ENCODE measurements around the gene IL1RAP.

The IL1RAP gene

GRCh38 chr3:190552969-190553759, 39.3 kb downstream of the IL1RAP start:
- Histone ChIP-seq H3K27ac (ENCODE audit: low read depth in 2 of 2, low read length in 2 of 2) (no peak overlapping the region), H3K4me3 (ENCODE audit: low read length in 2 of 2) (no peak overlapping the region), H3K9ac (ENCODE audit: low read depth in 1 of 2, low read length in 2 of 2) (no peak overlapping the region), H3K9me3 (ENCODE audit: control insufficient read depth in 2 of 2, low read length in 2 of 2) (no peaks in the 10 kb centered on the region), H3K4me1 (ENCODE audit: control insufficient read depth in 2 of 2, insufficient read depth in 2 of 2, low read length in 2 of 2) (no peaks in the 10 kb centered on the region), H3K36me3 (ENCODE audit: control insufficient read depth in 2 of 2, insufficient read depth in 2 of 2, low read length in 2 of 2) (no peaks in the 10 kb centered on the region), H3K27me3 (ENCODE audit: control insufficient read depth in 2 of 2, insufficient read depth in 2 of 2, low read length in 2 of 2) (no peaks in the 10 kb centered on the region)

- Histone ChIP-seq H3K4me3 (ENCODE audit: low read length in 2 of 2) (no peak overlapping the region), H3K4me1 (ENCODE audit: control insufficient read depth in 2 of 2, insufficient read depth in 2 of 2, low read length in 2 of 2) (no peaks in the 10 kb centered on the region), H3K27me3 (ENCODE audit: control insufficient read depth in 2 of 2, insufficient read depth in 2 of 2, low read length in 2 of 2) (no peaks in the 10 kb centered on the region), H3K27ac (ENCODE audit: low read depth in 2 of 2, low read length in 2 of 2) (no peak overlapping the region), H3K9ac (ENCODE audit: low read depth in 1 of 2, low read length in 2 of 2) (no peak overlapping the region), H3K9me3 (ENCODE audit: control insufficient read depth in 2 of 2, low read length in 2 of 2) (no peaks in the 10 kb centered on the region), H3K36me3 (ENCODE audit: control insufficient read depth in 2 of 2, insufficient read depth in 2 of 2, low read length in 2 of 2) (no peaks in the 10 kb centered on the region)
These were observed 40.3 kb downstream of the IL1RAP start for GRCh38 chr3:190554197-190554596.

GRCh38 chr3:190556351-190556750, 42.5 kb downstream of the IL1RAP start:
- H3K9me3 ChIP-seq (ENCODE audit: control insufficient read depth in 2 of 2, low read length in 2 of 2): no peaks in the 10 kb centered on the region

GRCh38 chr3:190557296-190557695, 43.4 kb downstream of the IL1RAP start:
- H3K27ac ChIP-seq (ENCODE audit: low read depth in 2 of 2, low read length in 2 of 2): no peak overlapping the region
- H3K9me3 ChIP-seq (ENCODE audit: control insufficient read depth in 2 of 2, low read length in 2 of 2): no peaks in the 10 kb centered on the region
- no peaks in the 10 kb centered on the region for H3K36me3 ChIP-seq (ENCODE audit: control insufficient read depth in 2 of 2, insufficient read depth in 2 of 2, low read length in 2 of 2)
- H3K4me3 ChIP-seq (ENCODE audit: low read length in 2 of 2): no peak overlapping the region
- no peaks in the 10 kb centered on the region for H3K27me3 ChIP-seq (ENCODE audit: control insufficient read depth in 2 of 2, insufficient read depth in 2 of 2, low read length in 2 of 2)
- no peaks in the 10 kb centered on the region for H3K4me1 ChIP-seq (ENCODE audit: control insufficient read depth in 2 of 2, insufficient read depth in 2 of 2, low read length in 2 of 2)
- no peak overlapping the region for H3K9ac ChIP-seq (ENCODE audit: low read depth in 1 of 2, low read length in 2 of 2)

More at GRCh38 chr3:190556351-190556750, 42.5 kb downstream of the IL1RAP start:
- no peaks in the 10 kb centered on the region for H3K36me3 ChIP-seq (ENCODE audit: control insufficient read depth in 2 of 2, insufficient read depth in 2 of 2, low read length in 2 of 2)
- no peak overlapping the region for H3K27ac ChIP-seq (ENCODE audit: low read depth in 2 of 2, low read length in 2 of 2)
- no peaks in the 10 kb centered on the region for H3K27me3 ChIP-seq (ENCODE audit: control insufficient read depth in 2 of 2, insufficient read depth in 2 of 2, low read length in 2 of 2)
- no peaks in the 10 kb centered on the region for H3K4me1 ChIP-seq (ENCODE audit: control insufficient read depth in 2 of 2, insufficient read depth in 2 of 2, low read length in 2 of 2)
- no peak overlapping the region for H3K4me3 ChIP-seq (ENCODE audit: low read length in 2 of 2)
- H3K9ac ChIP-seq (ENCODE audit: low read depth in 1 of 2, low read length in 2 of 2): no peak overlapping the region

- H3K9me3 ChIP-seq (ENCODE audit: control insufficient read depth in 2 of 2, low read length in 2 of 2): no peaks in the 10 kb centered on the region
- H3K4me3 ChIP-seq (ENCODE audit: low read length in 2 of 2): no peak overlapping the region
- no peaks in the 10 kb centered on the region for H3K36me3 ChIP-seq (ENCODE audit: control insufficient read depth in 2 of 2, insufficient read depth in 2 of 2, low read length in 2 of 2)
- H3K27ac ChIP-seq (ENCODE audit: low read depth in 2 of 2, low read length in 2 of 2): no peak overlapping the region
- no peaks in the 10 kb centered on the region for H3K27me3 ChIP-seq (ENCODE audit: control insufficient read depth in 2 of 2, insufficient read depth in 2 of 2, low read length in 2 of 2)
- H3K9ac ChIP-seq (ENCODE audit: low read depth in 1 of 2, low read length in 2 of 2): no peak overlapping the region
- no peaks in the 10 kb centered on the region for H3K4me1 ChIP-seq (ENCODE audit: control insufficient read depth in 2 of 2, insufficient read depth in 2 of 2, low read length in 2 of 2)
These were observed 44.4 kb downstream of the IL1RAP start for GRCh38 chr3:190558316-190558715.

- no peaks in the 10 kb centered on the region for H3K9me3 ChIP-seq (ENCODE audit: control insufficient read depth in 2 of 2, low read length in 2 of 2)
- H3K9ac ChIP-seq (ENCODE audit: low read depth in 1 of 2, low read length in 2 of 2): no peak overlapping the region
- no peaks in the 10 kb centered on the region for H3K4me1 ChIP-seq (ENCODE audit: control insufficient read depth in 2 of 2, insufficient read depth in 2 of 2, low read length in 2 of 2)
- H3K4me3 ChIP-seq (ENCODE audit: low read length in 2 of 2): no peak overlapping the region
- H3K36me3 ChIP-seq (ENCODE audit: control insufficient read depth in 2 of 2, insufficient read depth in 2 of 2, low read length in 2 of 2): no peaks in the 10 kb centered on the region
- H3K27me3 ChIP-seq (ENCODE audit: control insufficient read depth in 2 of 2, insufficient read depth in 2 of 2, low read length in 2 of 2): no peaks in the 10 kb centered on the region
- no peak overlapping the region for H3K27ac ChIP-seq (ENCODE audit: low read depth in 2 of 2, low read length in 2 of 2)
These were observed 44.9 kb downstream of the IL1RAP start for GRCh38 chr3:190558796-190559195.

GRCh38 chr3:190560013-190560895, 46.4 kb downstream of the IL1RAP start:
- Histone ChIP-seq H3K36me3 (ENCODE audit: control insufficient read depth in 2 of 2, insufficient read depth in 2 of 2, low read length in 2 of 2) (no peaks in the 10 kb centered on the region), H3K27me3 (ENCODE audit: control insufficient read depth in 2 of 2, insufficient read depth in 2 of 2, low read length in 2 of 2) (no peaks in the 10 kb centered on the region), H3K27ac (ENCODE audit: low read depth in 2 of 2, low read length in 2 of 2) (no peak overlapping the region), H3K9me3 (ENCODE audit: control insufficient read depth in 2 of 2, low read length in 2 of 2) (no peaks in the 10 kb centered on the region), H3K4me3 (ENCODE audit: low read length in 2 of 2) (no peak overlapping the region), H3K4me1 (ENCODE audit: control insufficient read depth in 2 of 2, insufficient read depth in 2 of 2, low read length in 2 of 2) (no peaks in the 10 kb centered on the region), H3K9ac (ENCODE audit: low read depth in 1 of 2, low read length in 2 of 2) (no peak overlapping the region)

GRCh38 chr3:190562866-190563510, 49.1 kb downstream of the IL1RAP start:
- Histone ChIP-seq H3K4me3 (ENCODE audit: low read length in 2 of 2) (no peak overlapping the region), H3K9ac (ENCODE audit: low read depth in 1 of 2, low read length in 2 of 2) (no peak overlapping the region), H3K36me3 (ENCODE audit: control insufficient read depth in 2 of 2, insufficient read depth in 2 of 2, low read length in 2 of 2) (no peaks in the 10 kb centered on the region), H3K9me3 (ENCODE audit: control insufficient read depth in 2 of 2, low read length in 2 of 2) (no peaks in the 10 kb centered on the region), H3K4me1 (ENCODE audit: control insufficient read depth in 2 of 2, insufficient read depth in 2 of 2, low read length in 2 of 2) (no peaks in the 10 kb centered on the region), H3K27ac (ENCODE audit: low read depth in 2 of 2, low read length in 2 of 2) (no peak overlapping the region), H3K27me3 (ENCODE audit: control insufficient read depth in 2 of 2, insufficient read depth in 2 of 2, low read length in 2 of 2) (no peaks in the 10 kb centered on the region)

- no peak overlapping the region for H3K27ac ChIP-seq (ENCODE audit: low read depth in 2 of 2, low read length in 2 of 2)
- H3K27me3 ChIP-seq (ENCODE audit: control insufficient read depth in 2 of 2, insufficient read depth in 2 of 2, low read length in 2 of 2): no peaks in the 10 kb centered on the region
- no peak overlapping the region for H3K9ac ChIP-seq (ENCODE audit: low read depth in 1 of 2, low read length in 2 of 2)
- no peak overlapping the region for H3K4me3 ChIP-seq (ENCODE audit: low read length in 2 of 2)
- no peaks in the 10 kb centered on the region for H3K36me3 ChIP-seq (ENCODE audit: control insufficient read depth in 2 of 2, insufficient read depth in 2 of 2, low read length in 2 of 2)
- no peaks in the 10 kb centered on the region for H3K4me1 ChIP-seq (ENCODE audit: control insufficient read depth in 2 of 2, insufficient read depth in 2 of 2, low read length in 2 of 2)
- H3K9me3 ChIP-seq (ENCODE audit: control insufficient read depth in 2 of 2, low read length in 2 of 2): no peaks in the 10 kb centered on the region
These were observed 50.3 kb downstream of the IL1RAP start for GRCh38 chr3:190564175-190564574.

Measured in mucosa of rectum (tissue), 2 donors.